ENCODE data around the gene TBC1D12.

Gene TBC1D12

GRCh38 chr10:94456942-94457341 is 54.6 kb downstream of the TBC1D12 start:
- no peak for DNase-seq (ENCODE audit: low read depth, low spot score)
- no peak overlapping the region for H3K4me3 ChIP-seq (ENCODE audit: low read depth, low read length)
- CTCF ChIA-PET = interaction anchor here (1.3 to 4.8 kb wide), 2 partner anchors 12 to 94 kb away, joined by 4 to 28 read pairs; partner anchors contain the start of gene NOC3L
- TF ChIP-seq, protein P1, sequence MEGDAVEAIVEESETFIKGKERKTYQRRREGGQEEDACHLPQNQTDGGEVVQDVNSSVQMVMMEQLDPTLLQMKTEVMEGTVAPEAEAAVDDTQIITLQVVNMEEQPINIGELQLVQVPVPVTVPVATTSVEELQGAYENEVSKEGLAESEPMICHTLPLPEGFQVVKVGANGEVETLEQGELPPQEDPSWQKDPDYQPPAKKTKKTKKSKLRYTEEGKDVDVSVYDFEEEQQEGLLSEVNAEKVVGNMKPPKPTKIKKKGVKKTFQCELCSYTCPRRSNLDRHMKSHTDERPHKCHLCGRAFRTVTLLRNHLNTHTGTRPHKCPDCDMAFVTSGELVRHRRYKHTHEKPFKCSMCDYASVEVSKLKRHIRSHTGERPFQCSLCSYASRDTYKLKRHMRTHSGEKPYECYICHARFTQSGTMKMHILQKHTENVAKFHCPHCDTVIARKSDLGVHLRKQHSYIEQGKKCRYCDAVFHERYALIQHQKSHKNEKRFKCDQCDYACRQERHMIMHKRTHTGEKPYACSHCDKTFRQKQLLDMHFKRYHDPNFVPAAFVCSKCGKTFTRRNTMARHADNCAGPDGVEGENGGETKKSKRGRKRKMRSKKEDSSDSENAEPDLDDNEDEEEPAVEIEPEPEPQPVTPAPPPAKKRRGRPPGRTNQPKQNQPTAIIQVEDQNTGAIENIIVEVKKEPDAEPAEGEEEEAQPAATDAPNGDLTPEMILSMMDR (IDR thresholded peaks at IDR 0.05; ENCODE audit: insufficient read depth, low read length, missing control alignments) = no peak
- POLR2A ChIA-PET = no interaction called here

- H3K4me3 ChIP-seq (ENCODE audit: low read depth, low read length) = no peak overlapping the region
- CTCF ChIA-PET = interaction anchor here (1.1 kb wide), 1 partner anchor 139 kb away, joined by 3 read pairs; no protein-coding TSS in a partner anchor
- POLR2A ChIA-PET = no interaction called here
- TF ChIP-seq, protein P1 (IDR thresholded peaks at IDR 0.05; ENCODE audit: insufficient read depth, low read length, missing control alignments) = no peak
- DNase-seq (ENCODE audit: low read depth, low spot score) = no peak
Observed at GRCh38 chr10:94459385-94459784, 57.0 kb downstream of the TBC1D12 start.

DNA sequence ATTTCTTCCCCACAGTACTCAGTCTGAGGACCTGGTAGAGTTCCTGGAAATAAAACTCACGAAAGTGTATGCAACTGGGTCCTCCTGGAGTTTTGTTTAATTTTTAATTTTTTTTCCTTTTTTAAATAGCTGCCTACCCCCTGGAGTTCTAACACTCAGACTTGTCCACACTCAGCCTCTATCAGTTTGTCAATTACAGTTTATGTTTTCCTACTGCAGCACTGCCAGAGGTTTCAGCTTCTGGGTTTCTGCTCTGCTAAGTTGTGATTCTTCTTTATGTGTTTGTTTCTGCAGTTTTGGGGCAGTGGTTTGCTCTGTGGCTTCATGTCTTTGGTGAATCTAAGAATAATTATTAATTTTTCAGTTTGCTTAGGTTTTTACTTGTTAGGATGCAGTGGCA is 59.2 kb downstream of the TBC1D12 start:
- DNase-seq (ENCODE audit: low read depth, low spot score) = no peak
- ChIA-PET CTCF (interaction anchor here (1.0 kb wide), 1 partner anchor 17 kb away, joined by 3 read pairs; no protein-coding TSS in a partner anchor), POLR2A (no interaction called here)
- TF ChIP-seq, protein P1 (IDR thresholded peaks at IDR 0.05; ENCODE audit: insufficient read depth, low read length, missing control alignments) = no peak
- H3K4me3 ChIP-seq (ENCODE audit: low read depth, low read length) = no peak overlapping the region

DNA sequence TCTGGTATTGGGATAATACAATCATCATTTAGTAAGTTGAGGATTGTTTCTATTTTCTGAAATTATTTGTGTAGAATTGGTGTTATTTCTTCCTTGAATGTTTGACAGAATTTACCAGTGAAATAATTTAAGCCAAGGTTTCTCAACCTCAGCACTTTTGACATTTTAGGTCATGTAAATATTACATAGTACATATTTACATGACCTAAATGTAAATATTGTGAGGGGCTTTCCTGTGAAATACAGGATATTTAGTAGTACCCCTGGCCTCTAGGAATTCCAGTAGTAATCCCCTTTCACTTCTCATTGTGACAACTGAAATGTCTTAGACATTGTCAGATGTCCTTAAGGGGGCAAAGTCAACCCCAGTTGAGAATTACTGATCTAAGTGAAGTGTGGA is 59.8 kb downstream of the TBC1D12 start:
- ChIA-PET CTCF (interaction anchor here (1.0 kb wide), 1 partner anchor 18 kb away, joined by 3 read pairs; no protein-coding TSS in a partner anchor), POLR2A (no interaction called here)
- H3K4me3 ChIP-seq (ENCODE audit: low read depth, low read length) = no peak overlapping the region
- TF ChIP-seq, protein P1 (IDR thresholded peaks at IDR 0.05; ENCODE audit: insufficient read depth, low read length, missing control alignments) = no peak
- no peak for DNase-seq (ENCODE audit: low read depth, low spot score)

DNA sequence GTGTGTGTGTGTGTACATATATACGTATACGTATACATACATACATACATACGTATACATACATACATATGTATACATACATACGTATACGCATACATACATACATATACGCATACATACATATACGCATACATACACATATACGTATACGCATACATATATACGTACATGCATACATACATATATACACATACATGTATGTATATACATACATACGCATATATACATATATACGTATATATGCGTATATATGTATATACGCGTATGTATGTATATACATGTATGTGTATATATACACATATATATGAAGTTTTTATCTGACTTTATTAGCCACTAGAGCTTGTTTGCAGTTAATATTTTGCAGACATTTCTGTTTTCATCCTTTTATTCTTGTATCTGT is 63.3 kb downstream of the TBC1D12 start:
- ChIA-PET POLR2A (no interaction called here), CTCF (no interaction called here)
- TF ChIP-seq, protein P1 (IDR thresholded peaks at IDR 0.05; ENCODE audit: insufficient read depth, low read length, missing control alignments) = no peak
- DNase-seq (ENCODE audit: low read depth, low spot score) = no peak
- H3K4me3 ChIP-seq (ENCODE audit: low read depth, low read length) = no peak overlapping the region

GRCh38 chr10:94481410-94481809 is 79.1 kb downstream of the TBC1D12 start:
- no peak overlapping the region for H3K4me3 ChIP-seq (ENCODE audit: low read depth, low read length)
- no peak for DNase-seq (ENCODE audit: low read depth, low spot score)
- ChIA-PET CTCF (no interaction called here), POLR2A (no interaction called here)
- TF ChIP-seq, protein P1 (IDR thresholded peaks at IDR 0.05; ENCODE audit: insufficient read depth, low read length, missing control alignments) = no peak
